Breast epithelium (tissue), 4 donors: ENCODE data around the gene YDJC. TPM values are rescaled to one million over a fixed set of nuclear protein-coding genes. Genes with fewer than 3 reads are reported as not detected.
"Not testable (repeated sequence)": the region's sequence is repeated elsewhere in the genome, so short reads cannot be mapped to it uniquely, and the experiment has no call there.

Experiments
- DNase-seq, 2 donors: peaks; one replicate each; pipeline ENCODE4 v3.0.0-alpha.2; 2019; ENCODE audit warnings: low spot score in 2 of 2
- H3K27ac ChIP-seq, 2 donors: fragments of 200-600 bp; sonication (generic) in 1 of 2; one replicate each; pipeline ENCODE4 v1.5.1; 2016 to 2019; ENCODE audit warnings: mild to moderate bottlenecking in 1 of 2
- H3K27me3 ChIP-seq, 2 donors: fragments of 200-600 bp; sonication (generic) in 1 of 2; one replicate each; pipeline versions ENCODE4 v1.5.1 to v1.6.0; 2017 to 2019; ENCODE audit warnings: control low read depth in 1 of 2, mild to moderate bottlenecking in 1 of 2
- H3K36me3 ChIP-seq: fragments of 200-600 bp; one replicate; pipeline ENCODE4 v1.5.1; 2019
- H3K4me1 ChIP-seq, 2 donors: fragments of 200-600 bp; sonication (generic); one replicate each; pipeline ENCODE4 v1.5.1; 2016 to 2019; ENCODE audit warnings: control low read depth in 1 of 2
- H3K4me3 ChIP-seq, 3 donors: fragments of 200-600 bp; sonication (generic); 1 replicate in 2 of 3; 2 replicates in 1 of 3; pipeline ENCODE4 v1.5.1; 2016 to 2019; ENCODE audit warnings: mild to moderate bottlenecking in 3 of 3, moderate library complexity in 2 of 3
- H3K9me3 ChIP-seq, 2 donors: fragments of 200-600 bp; sonication (generic) in 1 of 2; one replicate each; pipeline ENCODE4 v1.5.1; 2016 to 2019; ENCODE audit warnings: control low read depth in 1 of 2
- POLR2A ChIP-seq: fragments of 450-650 bp; IDR thresholded peaks from one replicate; pipeline ENCODE4 v1.6.1; 2016; ENCODE audit warnings: antibody characterized with exemption, mild to moderate bottlenecking, moderate library complexity
- POLR2AphosphoS5 ChIP-seq, 3 donors: sonication (generic); formaldehyde crosslinking; IDR thresholded peaks; one replicate each; pipeline ENCODE4 v1.6.1; 2017; ENCODE audit warnings: antibody characterized with exemption in 3 of 3
- intact Hi-C: fragments of 100-400 bp; cut with DNase I; formaldehyde crosslinking; loops from one replicate; pipeline ENCODE4 v1.15.1; 2023; ENCODE audit warnings: low total_unique reads
- total RNA-seq, 3 donors: library from RNA; depleted of rRNA; stranded (reverse); fragments of >200 nt; gene quantifications; one replicate each; pipeline ENCODE4 v1.1.0, GENCODE V29; 2016
- TF ChIP-seq, protein P1 (sequence below), 3 donors: fragments of 450-650 bp; IDR thresholded peaks; one replicate each; pipeline ENCODE4 v1.5.1; 2016 to 2017; ENCODE audit warnings: antibody characterized with exemption in 3 of 3, mild to moderate bottlenecking in 3 of 3, moderate library complexity in 3 of 3

YDJC gene
- total RNA-seq, 3 donors from 2014 or later, result 15.4 to 33.2 (median 28.2) TPM

DNA sequence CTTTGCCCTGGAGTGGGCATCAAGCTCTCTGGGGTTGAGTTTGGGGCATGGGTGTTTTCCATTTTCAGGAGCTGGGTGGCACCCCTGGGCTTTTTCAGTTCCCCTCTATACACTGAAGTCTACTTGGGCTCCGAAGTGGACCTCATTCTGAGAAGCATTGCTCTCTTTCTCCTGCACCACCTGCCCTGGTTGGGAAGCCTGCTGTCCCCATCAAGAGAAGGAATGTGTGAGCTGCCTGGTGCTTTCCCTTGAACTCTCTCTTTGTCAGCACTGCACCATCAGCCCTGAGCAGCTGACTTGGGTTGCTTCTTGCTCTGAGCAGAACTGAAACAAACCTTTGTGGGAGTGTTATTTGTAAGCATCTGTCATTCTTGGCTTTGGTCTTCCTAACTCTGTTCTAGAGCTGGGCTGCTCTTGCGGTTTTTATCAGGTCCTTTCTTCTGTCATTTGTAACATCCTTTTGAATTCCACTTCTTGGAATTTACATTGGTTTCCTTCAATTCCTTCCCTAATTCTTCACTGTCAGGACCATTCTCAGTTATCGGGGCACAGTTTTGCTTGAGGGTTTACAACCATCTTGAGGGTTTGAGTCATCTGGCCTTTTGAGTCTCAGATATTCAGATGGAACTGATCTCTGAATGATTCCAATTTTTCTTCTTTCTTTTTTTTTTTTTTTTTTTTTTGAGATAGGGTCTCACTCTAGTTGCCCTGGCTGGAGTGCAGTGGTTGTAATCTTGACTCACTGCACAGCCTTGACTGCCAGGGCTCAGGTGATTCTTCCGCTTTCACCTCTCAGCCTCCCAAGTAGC is 41.8 kb downstream of the YDJC start:
- intact Hi-C loops, result no loop called here
- H3K27ac ChIP-seq, result no peak overlapping the region
- no peak for DNase-seq
- peaks cover 10 to 18% of the 10 kb centered on the region in 2 donors for H3K4me1 ChIP-seq
- no peaks in the 10 kb centered on the region for H3K27me3 ChIP-seq
- H3K36me3 ChIP-seq, result no peaks in the 10 kb centered on the region
- H3K4me3 ChIP-seq, result no peak overlapping the region
- no peak for TF ChIP-seq POLR2A
- TF ChIP-seq POLR2AphosphoS5 (IDR thresholded peaks at IDR 0.05), result no peak
- TF ChIP-seq, protein P1, sequence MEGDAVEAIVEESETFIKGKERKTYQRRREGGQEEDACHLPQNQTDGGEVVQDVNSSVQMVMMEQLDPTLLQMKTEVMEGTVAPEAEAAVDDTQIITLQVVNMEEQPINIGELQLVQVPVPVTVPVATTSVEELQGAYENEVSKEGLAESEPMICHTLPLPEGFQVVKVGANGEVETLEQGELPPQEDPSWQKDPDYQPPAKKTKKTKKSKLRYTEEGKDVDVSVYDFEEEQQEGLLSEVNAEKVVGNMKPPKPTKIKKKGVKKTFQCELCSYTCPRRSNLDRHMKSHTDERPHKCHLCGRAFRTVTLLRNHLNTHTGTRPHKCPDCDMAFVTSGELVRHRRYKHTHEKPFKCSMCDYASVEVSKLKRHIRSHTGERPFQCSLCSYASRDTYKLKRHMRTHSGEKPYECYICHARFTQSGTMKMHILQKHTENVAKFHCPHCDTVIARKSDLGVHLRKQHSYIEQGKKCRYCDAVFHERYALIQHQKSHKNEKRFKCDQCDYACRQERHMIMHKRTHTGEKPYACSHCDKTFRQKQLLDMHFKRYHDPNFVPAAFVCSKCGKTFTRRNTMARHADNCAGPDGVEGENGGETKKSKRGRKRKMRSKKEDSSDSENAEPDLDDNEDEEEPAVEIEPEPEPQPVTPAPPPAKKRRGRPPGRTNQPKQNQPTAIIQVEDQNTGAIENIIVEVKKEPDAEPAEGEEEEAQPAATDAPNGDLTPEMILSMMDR (IDR thresholded peaks at IDR 0.05), result no peak
- H3K9me3 ChIP-seq, result no peaks in the 10 kb centered on the region

DNA sequence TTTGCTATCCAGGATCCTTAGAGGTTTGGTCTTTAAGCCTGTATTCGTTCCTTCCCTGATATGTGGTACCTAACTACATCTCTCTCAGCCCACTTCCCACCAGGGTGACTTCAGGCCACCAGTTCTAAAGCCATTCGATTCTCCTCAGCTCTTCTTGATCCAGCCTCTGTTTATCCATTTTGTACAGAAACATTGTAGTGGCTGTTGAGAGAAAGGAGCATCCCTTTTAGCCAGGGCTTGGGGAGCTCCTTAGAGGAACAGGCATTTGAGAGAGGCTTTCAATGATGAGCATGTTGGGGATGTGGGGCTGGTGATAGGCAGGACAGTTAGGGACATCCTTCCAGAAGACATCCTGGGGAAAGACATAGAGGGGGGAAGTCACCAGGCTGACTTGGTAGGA is 44.4 kb downstream of the YDJC start:
- peaks cover 0 to under 1% of the 10 kb centered on the region in 2 donors for H3K4me1 ChIP-seq
- no peak for TF ChIP-seq POLR2AphosphoS5 (IDR thresholded peaks at IDR 0.05)
- TF ChIP-seq, protein P1 (IDR thresholded peaks at IDR 0.05), result no peak
- no peak for TF ChIP-seq POLR2A

DNA sequence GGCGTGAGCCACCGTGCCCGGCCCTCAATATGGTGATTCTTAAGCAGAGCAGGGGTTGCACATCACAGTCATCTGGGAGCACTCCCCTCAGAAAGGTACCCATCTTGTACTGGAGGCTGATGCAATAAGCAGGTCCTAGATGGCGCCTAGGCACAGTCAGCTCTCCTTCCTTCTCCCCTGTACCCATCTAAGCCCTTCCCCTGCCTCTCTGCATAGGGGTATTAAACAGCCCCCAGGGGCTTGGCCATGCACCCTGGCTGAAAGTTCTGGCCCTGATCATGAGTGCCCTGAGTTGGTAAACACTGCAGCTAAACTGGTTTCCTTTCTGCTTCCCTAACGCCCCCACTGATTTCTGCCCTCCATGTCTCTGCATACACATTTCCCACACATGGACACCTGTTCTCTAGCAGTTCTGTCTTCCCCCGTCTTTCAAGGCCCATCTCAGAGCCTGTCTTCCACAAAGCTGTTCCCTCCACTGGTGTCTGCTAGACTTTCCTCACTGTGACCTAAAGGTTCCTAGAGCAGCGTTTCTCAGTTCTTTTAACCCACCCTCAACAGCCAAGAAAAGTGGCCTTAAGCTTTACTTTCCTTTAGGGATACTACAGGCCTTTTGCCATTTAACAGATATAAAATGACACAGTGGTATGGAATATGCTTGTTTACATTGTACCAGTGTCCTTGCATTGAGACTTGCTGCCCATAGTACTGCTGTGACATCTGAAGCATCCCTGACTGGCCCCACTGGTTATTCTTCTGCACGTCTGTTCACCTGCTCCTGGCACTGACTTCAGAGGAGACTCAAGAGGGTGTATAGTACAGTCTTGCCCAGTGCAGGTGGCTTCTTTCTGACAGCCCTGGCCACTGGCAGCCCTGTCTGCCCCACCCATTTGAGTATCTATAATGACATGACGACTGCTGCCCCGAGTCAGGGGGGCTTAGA is 46.8 kb downstream of the YDJC start:
- Histone ChIP-seq H3K27ac (peak overlapping the region in 1 of 2 donors; percentile 7), H3K36me3 (no peaks in the 10 kb centered on the region), H3K27me3 (no peaks in the 10 kb centered on the region), H3K9me3 (no peaks in the 10 kb centered on the region), H3K4me1 (peaks cover 0 to 10% of the 10 kb centered on the region in 2 donors), H3K4me3 (no peak overlapping the region)
- TF ChIP-seq, protein P1 (IDR thresholded peaks at IDR 0.05), result no peak
- intact Hi-C loops, result no loop called here
- DNase-seq, result no peak

More for the DNA sequence above, 44.4 kb downstream of the YDJC start:
- intact Hi-C loops, result no loop called here
- Histone ChIP-seq H3K9me3 (no peaks in the 10 kb centered on the region), H3K36me3 (no peaks in the 10 kb centered on the region), H3K4me3 (no peak overlapping the region), H3K27ac (no peak overlapping the region), H3K27me3 (no peaks in the 10 kb centered on the region)
- no peak for DNase-seq

DNA sequence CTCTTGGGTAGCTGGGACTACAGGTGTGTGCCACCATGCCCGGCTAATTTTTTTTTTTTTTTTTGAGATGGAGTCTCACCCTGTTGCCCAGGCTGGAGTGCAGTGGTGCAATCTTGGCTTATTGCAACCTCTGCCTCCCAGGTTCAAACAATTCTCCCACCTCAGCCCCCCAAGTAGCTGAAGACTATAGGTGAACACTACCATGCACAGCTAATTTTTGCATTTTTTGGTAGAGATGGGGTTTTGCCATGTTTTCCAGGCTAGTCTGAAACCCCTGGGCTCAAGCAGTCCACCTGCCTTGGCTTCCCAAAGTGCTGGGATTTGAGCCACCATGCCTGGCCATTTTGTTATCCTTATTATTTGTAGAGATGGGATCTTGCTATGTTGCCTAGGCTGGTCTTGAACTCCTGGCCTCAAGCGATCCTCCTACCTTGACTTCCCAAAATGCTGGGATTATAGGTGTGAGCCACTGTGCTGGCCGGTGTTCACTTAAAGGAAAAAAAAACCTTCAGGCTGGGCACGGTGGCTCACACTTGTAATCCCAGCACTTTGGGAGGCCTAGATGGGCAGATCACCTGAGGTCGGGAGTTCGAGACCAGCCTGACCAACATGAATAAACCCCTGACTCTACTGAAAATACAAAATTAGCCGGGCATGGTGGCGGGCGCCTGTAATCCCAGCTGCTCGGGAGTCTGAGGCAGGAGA is 48.7 kb downstream of the YDJC start:
- H3K36me3 ChIP-seq, H3K9me3 ChIP-seq, H3K27me3 ChIP-seq, DNase-seq, intact Hi-C loops, H3K27ac ChIP-seq, H3K4me1 ChIP-seq, H3K4me3 ChIP-seq: not testable (repeated sequence)

DNA sequence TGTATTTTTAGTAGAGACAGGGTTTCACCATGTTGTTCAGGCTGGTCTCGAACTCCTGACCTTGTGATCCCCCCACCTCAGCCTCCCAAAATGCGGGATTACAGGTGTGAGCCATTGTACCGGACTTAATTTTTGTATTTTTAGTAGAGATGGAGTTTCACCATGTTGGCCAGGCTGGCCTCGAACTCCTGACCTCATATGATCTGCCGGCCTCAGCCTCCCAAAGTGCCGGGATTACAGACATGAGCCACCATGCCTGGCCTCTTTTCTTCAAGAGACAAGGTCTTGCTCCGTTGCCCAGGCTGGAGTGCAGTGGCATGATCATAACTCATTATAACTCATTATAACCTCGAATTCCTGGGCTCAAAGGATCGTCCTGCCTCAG is 49.2 kb downstream of the YDJC start:
- DNase-seq, H3K27me3 ChIP-seq, intact Hi-C loops, H3K4me1 ChIP-seq, H3K36me3 ChIP-seq, H3K27ac ChIP-seq, H3K9me3 ChIP-seq, H3K4me3 ChIP-seq: not testable (repeated sequence)
